PC-3 (cell line): ENCODE data around the gene SCAPER. TPM values are rescaled to one million over a fixed set of nuclear protein-coding genes. Genes with fewer than 3 reads are reported as not detected.
A peak's percentile ranks its signal among the peaks of the same experiment; 100 is the strongest.

Experiments used
- ATAC-seq: fragments of 200-7000 bp; cut with Tn5 transposase; 2 replicates; pipeline ENCODE4 v1.9.1; 2020; ENCODE audit warnings: mild to moderate bottlenecking, moderate library complexity
- BruUV-seq: library from RNA; stranded (reverse); fragments of 400-500 nt; replicated peaks from 2 replicates; lab custom pipeline; 2021; lab: Mats Ljungman, UMichigan
- CTCF ChIA-PET: fragments of 300-600 bp; sonication (Branson Sonifier 250); formaldehyde crosslinking; loops from one replicate; lab custom pipeline; 2022; ENCODE audit warnings: antibody characterized with exemption; lab: Charles Lee
- POLR2A ChIA-PET: fragments of 300-600 bp; sonication (Branson Sonifier 250); formaldehyde crosslinking; loops from one replicate; lab custom pipeline; 2022; ENCODE audit warnings: antibody characterized with exemption; ENCODE audit not compliant: unreplicated experiment; lab: Charles Lee
- DNase-seq: peaks from one replicate; pipeline ENCODE4 v3.0.0-alpha.2; 2015
- H2AFZ ChIP-seq: fragments of 300-600 bp; sonication (generic); 2 replicates; pipeline ENCODE4 v1.6.0; 2016; ENCODE audit warnings: antibody characterized with exemption, low read length
- H3F3A ChIP-seq: fragments of 300-600 bp; sonication (generic); one replicate; pipeline ENCODE4 v1.6.0; 2017; ENCODE audit warnings: antibody characterized with exemption, low read length, control low read depth, mild to moderate bottlenecking; ENCODE audit not compliant: unreplicated experiment
- H3K27ac ChIP-seq: fragments of 300-600 bp; sonication (generic); 2 replicates; pipeline ENCODE4 v1.5.1; 2016; ENCODE audit warnings: mild to moderate bottlenecking, low read length
- H3K27me3 ChIP-seq: fragments of 300-600 bp; sonication (generic); 2 replicates; pipeline ENCODE4 v1.6.1; 2016; ENCODE audit warnings: low read length, mixed read lengths
- H3K36me3 ChIP-seq: fragments of 300-600 bp; sonication (generic); 2 replicates; pipeline ENCODE4 v1.6.1; 2016; ENCODE audit warnings: low read depth, mixed run types, low read length, mixed read lengths
- H3K4me1 ChIP-seq: fragments of 300-600 bp; sonication (generic); 2 replicates; pipeline ENCODE4 v1.5.1; 2016; ENCODE audit warnings: low read length; ENCODE audit not compliant: insufficient read depth
- H3K4me2 ChIP-seq: fragments of 300-600 bp; sonication (generic); 2 replicates; pipeline ENCODE4 v1.6.0; 2016; ENCODE audit warnings: low read length
- H3K4me3 ChIP-seq: fragments of 300-600 bp; sonication (generic); 2 replicates; pipeline ENCODE4 v1.5.1; 2016; ENCODE audit warnings: mild to moderate bottlenecking, low read length, mixed read lengths
- H3K79me2 ChIP-seq: fragments of 300-600 bp; sonication (generic); 2 replicates; pipeline ENCODE4 v1.6.1; 2017; ENCODE audit warnings: low read length, mixed read lengths
- H3K9ac ChIP-seq: fragments of 300-600 bp; sonication (generic); 2 replicates; pipeline ENCODE4 v1.6.0; 2016; ENCODE audit warnings: mild to moderate bottlenecking, low read length
- H3K9me2 ChIP-seq: fragments of 300-600 bp; sonication (generic); replicated peaks from 2 replicates; pipeline ENCODE4 v1.6.1; 2016; ENCODE audit warnings: mixed run types, low read length, mixed read lengths
- H3K9me3 ChIP-seq: fragments of 300-600 bp; sonication (generic); 2 replicates; pipeline ENCODE4 v1.6.1; 2016; ENCODE audit warnings: low read length, mixed read lengths
- H4K20me1 ChIP-seq: fragments of 300-600 bp; sonication (generic); 2 replicates; pipeline ENCODE4 v1.6.1; 2016; ENCODE audit warnings: low read length, mixed read lengths
- CTCF ChIP-seq: fragments of 300-600 bp; sonication (generic); conservative IDR thresholded peaks from 2 replicates; pipeline ENCODE4 v1.5.1; 2017; ENCODE audit warnings: antibody characterized with exemption, low read depth, mild to moderate bottlenecking, low read length
- EZH2 ChIP-seq: fragments of 300-600 bp; sonication (generic); IDR thresholded peaks from one replicate; pipeline ENCODE4 v1.6.1; 2017; ENCODE audit warnings: antibody characterized with exemption, mild to moderate bottlenecking, low read length; ENCODE audit not compliant: unreplicated experiment
- EZH2phosphoT487 ChIP-seq: fragments of 300-600 bp; sonication (generic); IDR thresholded peaks from 2 replicates; pipeline ENCODE4 v1.6.1; 2018; ENCODE audit warnings: mild to moderate bottlenecking, antibody characterized with exemption, low read length, borderline replicate concordance
- intact Hi-C: fragments of 100-400 bp; cut with micrococcal nuclease; formaldehyde crosslinking; loops from 2 replicates; pipeline ENCODE4 v1.9.0; 2023
- total RNA-seq: library from RNA; depleted of rRNA; stranded (reverse); fragments of >200 nt; gene quantifications from 2 replicates; pipeline ENCODE4 v1.2.3, GENCODE V29; 2014

Gene SCAPER
- total RNA-seq, 1 experiment from 2014 or later: 6.0 TPM

- DNase-seq (peak; percentile 79), ATAC-seq (peak; percentile 83)
- Histone ChIP-seq H3K27me3 (no peaks in the 10 kb centered on the region), H3K79me2 (no peaks in the 10 kb centered on the region), H3K27ac (no peak overlapping the region), H3K4me1 (peaks cover 18% of the 10 kb centered on the region), H2AFZ (0 out of 2 replicates have a peak overlapping the region, but pooled peaks have one; percentile 42), H3K36me3 (no peaks in the 10 kb centered on the region), H3K9ac (no peak overlapping the region), H3K4me3 (no peak overlapping the region), H4K20me1 (no peaks in the 10 kb centered on the region), H3K9me2 (no peaks in the 10 kb centered on the region), H3K4me2 (no peak overlapping the region), H3F3A (no peaks in the 10 kb centered on the region), H3K9me3 (no peaks in the 10 kb centered on the region)
- ChIA-PET POLR2A (interaction anchor here (0.5 kb wide), 1 partner anchor 1199 kb away, joined by 14 read pairs; no protein-coding TSS in a partner anchor), CTCF (interaction anchor here (0.6 to 1.0 kb wide), 2 partner anchors 17 to 435 kb away, joined by 3 to 4 read pairs; no protein-coding TSS in a partner anchor)
- TF ChIP-seq CTCF: peak; percentile 56
- TF ChIP-seq EZH2: no peak
- no peak for TF ChIP-seq EZH2phosphoT487
- BruUV-seq: no TSS peak
- intact Hi-C loops: loop anchor here (1.0 to 10.0 kb wide), 2 partner anchors 95 to 535 kb away; no protein-coding TSS in a partner anchor
Measured at GRCh38 chr15:76330080-76330680, 575.0 kb downstream of the SCAPER start.

- TF ChIP-seq EZH2 (no peak), CTCF (no peak), EZH2phosphoT487 (no peak)
- Histone ChIP-seq H3K9me3 (no peaks in the 10 kb centered on the region), H4K20me1 (no peaks in the 10 kb centered on the region), H3K79me2 (no peaks in the 10 kb centered on the region), H3F3A (no peaks in the 10 kb centered on the region), H3K4me3 (no peak overlapping the region), H3K9me2 (no peaks in the 10 kb centered on the region), H3K27me3 (no peaks in the 10 kb centered on the region), H3K4me2 (no peak overlapping the region), H3K9ac (no peak overlapping the region), H2AFZ (no peak overlapping the region), H3K36me3 (no peaks in the 10 kb centered on the region), H3K4me1 (peaks cover 18% of the 10 kb centered on the region), H3K27ac (peak overlapping the region; percentile 34)
- ChIA-PET CTCF (no interaction called here), POLR2A (no interaction called here)
- ATAC-seq (peak; percentile 55), DNase-seq (peak; percentile 63)
- no TSS peak for BruUV-seq
- intact Hi-C loops: no loop called here
Measured at GRCh38 chr15:76328958-76329357, 576.2 kb downstream of the SCAPER start.

GRCh38 chr15:76328106-76328696, 576.9 kb downstream of the SCAPER start:
- Histone ChIP-seq H3F3A (no peaks in the 10 kb centered on the region), H3K9me3 (no peaks in the 10 kb centered on the region), H3K36me3 (no peaks in the 10 kb centered on the region), H3K9ac (no peak overlapping the region), H3K9me2 (no peaks in the 10 kb centered on the region), H3K79me2 (no peaks in the 10 kb centered on the region), H2AFZ (no peak overlapping the region), H3K27ac (peak overlapping the region; percentile 19; the same call in 1 of the 2 replicates), H3K4me3 (no peak overlapping the region), H3K4me1 (peaks cover 18% of the 10 kb centered on the region), H3K27me3 (no peaks in the 10 kb centered on the region), H4K20me1 (no peaks in the 10 kb centered on the region), H3K4me2 (no peak overlapping the region)
- intact Hi-C loops: no loop called here
- no TSS peak for BruUV-seq
- ATAC-seq (no peak), DNase-seq (no peak)
- POLR2A ChIA-PET: no interaction called here
- CTCF ChIA-PET: no interaction called here
- TF ChIP-seq EZH2: no peak
- no peak for TF ChIP-seq CTCF
- TF ChIP-seq EZH2phosphoT487: no peak
